GM18508 (cell line): ENCODE data around the gene TMEM39A.
A peak's percentile ranks its signal among the peaks of the same experiment; 100 is the strongest.

ENCODE experiments used
- ATAC-seq: cut with Tn5 transposase; IDR thresholded peaks from one replicate; pipeline ENCODE4 v1.9.1; 2021; ENCODE audit warnings: moderate number of reproducible peaks; ENCODE audit not compliant: insufficient read depth, unreplicated experiment

The TMEM39A gene

GRCh38 chr3:119463171-119464169 lies at the start of gene TMEM39A:
Gene TMEM39A, minus strand, starts transcription at chr3:119463615. Its CDS starts 1,541 bp downstream, at chr3:119462074.
- ATAC-seq, result peak; percentile 82

- ATAC-seq, result no peak
Observed at GRCh38 chr3:119510690-119511089, 47.3 kb upstream of the TMEM39A start.

GRCh38 chr3:119508172-119508845 lies 44.9 kb upstream of the TMEM39A start:
- ATAC-seq, result no peak

GRCh38 chr3:119507404-119507803 lies 44.0 kb upstream of the TMEM39A start:
- ATAC-seq, result no peak

GRCh38 chr3:119506631-119507030 lies 43.2 kb upstream of the TMEM39A start:
- ATAC-seq, result no peak

GRCh38 chr3:119500901-119501300 lies 37.5 kb upstream of the TMEM39A start:
- no peak for ATAC-seq

GRCh38 chr3:119500265-119500664 lies 36.9 kb upstream of the TMEM39A start:
- no peak for ATAC-seq

- peak; percentile 77 for ATAC-seq
Observed at GRCh38 chr3:119498186-119499011, 35.0 kb upstream of the TMEM39A start, which contains the start of gene TIMMDC1. Gene TIMMDC1, plus strand, starts transcription at chr3:119498547. Its CDS starts 187 bp downstream, at chr3:119498734.

GRCh38 chr3:119497820-119498185 lies 34.4 kb upstream of the TMEM39A start:
- no peak for ATAC-seq

GRCh38 chr3:119494597-119494996 lies 31.2 kb upstream of the TMEM39A start:
- ATAC-seq, result no peak

- no peak for ATAC-seq
Observed at GRCh38 chr3:119492810-119493209, 29.4 kb upstream of the TMEM39A start.

- ATAC-seq, result no peak
Observed at GRCh38 chr3:119492128-119492527, 28.7 kb upstream of the TMEM39A start.

- ATAC-seq, result no peak
Observed at GRCh38 chr3:119490153-119490552, 26.7 kb upstream of the TMEM39A start.

- no peak for ATAC-seq
Observed at GRCh38 chr3:119485563-119485962, 22.1 kb upstream of the TMEM39A start.

- no peak for ATAC-seq
Observed at GRCh38 chr3:119483101-119483500, 19.7 kb upstream of the TMEM39A start.

GRCh38 chr3:119481079-119481478 lies 17.7 kb upstream of the TMEM39A start:
- ATAC-seq, result no peak

- no peak for ATAC-seq
Observed at GRCh38 chr3:119470866-119471265, 7.5 kb upstream of the TMEM39A start.

GRCh38 chr3:119469418-119470189 lies 6.2 kb upstream of the TMEM39A start:
- no peak for ATAC-seq

GRCh38 chr3:119468041-119468440 lies 4.6 kb upstream of the TMEM39A start:
- no peak for ATAC-seq

GRCh38 chr3:119457246-119457645 lies 6.2 kb downstream of the TMEM39A start:
- no peak for ATAC-seq
